Stimulated activated CD4-positive, alpha-beta T cell treated with anti-CD3 and anti-CD28 coated beads, Interleukin-2, amount 100 ng/mL, for 48 hours (primary cell): ENCODE data around the gene MSH6.

Experiments
- DNase-seq, 2 donors: peaks; one replicate each; pipeline ENCODE4 v3.0.0-alpha.2; 2020

MSH6 gene

DNA sequence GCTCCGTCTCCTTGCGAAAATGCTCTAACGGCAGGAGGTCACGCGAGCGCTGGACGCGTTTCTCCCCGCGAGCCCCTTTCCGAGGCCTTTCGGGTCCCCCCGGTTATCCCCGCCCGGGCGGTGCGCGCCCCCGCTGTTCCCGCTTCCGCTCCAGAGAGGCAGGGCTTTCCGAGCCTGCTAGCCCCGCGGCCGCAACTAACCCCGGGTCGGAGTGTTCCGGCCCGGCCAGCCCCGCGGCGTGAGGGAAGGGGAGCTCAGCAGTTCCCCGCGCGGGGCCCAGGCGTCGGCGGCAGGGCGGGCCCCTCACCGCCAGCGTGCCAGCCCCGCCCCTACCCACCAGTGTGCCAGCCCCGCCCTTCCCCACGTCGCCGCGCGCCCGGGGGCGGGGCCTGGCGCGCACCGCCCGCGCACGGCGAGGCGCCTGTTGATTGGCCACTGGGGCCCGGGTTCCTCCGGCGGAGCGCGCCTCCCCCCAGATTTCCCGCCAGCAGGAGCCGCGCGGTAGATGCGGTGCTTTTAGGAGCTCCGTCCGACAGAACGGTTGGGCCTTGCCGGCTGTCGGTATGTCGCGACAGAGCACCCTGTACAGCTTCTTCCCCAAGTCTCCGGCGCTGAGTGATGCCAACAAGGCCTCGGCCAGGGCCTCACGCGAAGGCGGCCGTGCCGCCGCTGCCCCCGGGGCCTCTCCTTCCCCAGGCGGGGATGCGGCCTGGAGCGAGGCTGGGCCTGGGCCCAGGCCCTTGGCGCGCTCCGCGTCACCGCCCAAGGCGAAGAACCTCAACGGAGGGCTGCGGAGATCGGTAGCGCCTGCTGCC, at the start of gene MSH6:
Gene MSH6 (plus strand): TSS at position 475 of the 815 bp plus-strand sequence. CDS start 89 bp downstream, at position 564.
- DNase-seq = peak; percentile 80 to 85

- no peak for DNase-seq
These were observed 47.6 kb upstream of the MSH6 start for GRCh38 chr2:47735136-47735869.

DNA sequence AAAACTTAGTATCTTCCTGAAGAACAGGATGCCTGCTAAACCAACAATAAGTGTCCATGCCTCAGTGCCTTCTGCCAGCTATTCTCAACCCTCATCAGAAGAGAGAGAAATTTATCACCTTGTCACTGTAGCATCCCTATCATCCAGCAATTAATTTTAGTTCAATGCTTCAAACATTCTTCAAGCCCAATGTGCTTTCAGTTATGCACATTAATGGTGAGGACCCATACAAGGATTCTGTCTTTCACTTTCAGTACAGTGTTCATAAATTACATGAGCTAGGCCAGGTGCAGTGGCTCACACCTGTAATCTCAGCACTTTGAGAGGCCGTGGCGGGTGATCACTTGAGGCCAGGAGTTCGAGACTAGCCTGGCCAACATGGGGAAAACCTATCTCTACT, 47.0 kb upstream of the MSH6 start:
- no peak for DNase-seq

DNA sequence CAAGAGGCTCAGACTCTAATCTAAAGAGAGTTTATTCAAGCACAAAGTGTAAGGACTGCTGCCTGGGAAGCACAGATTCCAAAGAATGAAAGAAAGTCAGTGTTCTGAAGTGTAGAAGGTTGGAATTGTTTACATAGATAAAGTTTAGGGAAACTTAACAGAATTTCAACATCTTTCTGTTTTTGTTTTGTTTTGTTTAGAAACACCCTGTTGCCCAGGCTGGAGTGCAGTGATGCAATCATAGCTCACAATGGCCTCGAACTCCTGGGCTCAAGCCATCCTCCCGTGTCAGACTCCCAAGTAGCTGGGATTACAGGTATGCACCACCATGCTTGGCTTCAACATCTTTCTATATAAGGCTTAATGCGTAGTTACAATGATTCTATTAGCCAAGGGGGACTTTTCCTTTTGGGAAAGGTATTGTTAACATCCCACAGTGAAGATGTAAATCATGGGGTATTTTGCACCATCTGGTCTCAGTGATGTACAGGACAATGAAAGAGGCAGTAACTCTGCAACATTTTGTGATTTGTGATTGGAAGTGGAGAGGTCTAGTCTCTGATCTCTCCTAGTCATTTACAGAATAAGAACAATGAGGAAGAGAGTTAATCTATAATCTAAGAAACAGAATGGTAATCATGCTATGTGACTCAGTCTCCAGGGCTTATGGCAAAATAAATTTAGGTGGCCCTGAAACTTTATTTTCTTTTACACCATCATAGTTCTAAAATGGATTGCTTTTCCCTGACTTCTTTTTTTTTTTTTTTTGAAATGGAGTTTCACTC, 45.6 kb upstream of the MSH6 start:
- no peak for DNase-seq

GRCh38 chr2:47738331-47738730, 44.6 kb upstream of the MSH6 start:
- DNase-seq = no peak

DNA sequence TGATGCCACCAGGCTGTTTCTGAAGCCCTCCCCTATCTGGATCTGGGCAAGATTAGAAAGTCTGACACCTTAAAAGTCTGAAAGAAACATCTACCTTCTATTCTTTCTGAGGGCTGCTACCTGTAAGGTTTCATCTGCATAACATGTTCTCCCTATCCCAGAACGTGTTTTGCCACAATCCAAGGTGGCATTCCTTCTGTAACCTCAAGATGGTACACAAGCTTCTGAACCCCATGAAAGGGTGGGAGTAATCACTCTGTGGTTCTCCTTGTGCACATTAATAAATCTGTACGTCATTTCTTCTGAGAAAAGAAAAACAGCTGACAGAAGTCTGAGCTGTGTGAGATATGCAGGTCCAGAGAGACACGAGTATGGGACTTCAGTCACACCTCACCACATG, 41.8 kb upstream of the MSH6 start:
- DNase-seq = no peak

DNA sequence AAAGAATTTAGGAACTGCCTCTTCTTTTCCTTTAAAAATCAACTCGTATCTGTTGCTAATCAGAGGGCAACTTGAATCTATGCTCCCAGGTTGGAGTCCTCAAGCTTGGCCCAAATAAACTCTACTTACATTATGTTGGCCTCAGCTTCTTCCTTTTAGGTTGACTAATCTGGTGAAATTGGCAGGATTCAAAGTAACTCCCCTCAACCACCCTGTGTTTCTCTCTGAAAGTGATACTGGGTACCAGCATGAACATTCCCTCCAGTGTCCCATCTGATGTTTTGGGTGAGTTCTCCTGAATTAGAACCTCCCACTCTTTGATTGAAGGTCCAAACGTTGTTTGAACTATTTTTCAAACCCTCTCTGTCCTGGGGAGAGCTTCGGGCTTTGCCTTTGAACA, 41.3 kb upstream of the MSH6 start:
- no peak for DNase-seq

DNA sequence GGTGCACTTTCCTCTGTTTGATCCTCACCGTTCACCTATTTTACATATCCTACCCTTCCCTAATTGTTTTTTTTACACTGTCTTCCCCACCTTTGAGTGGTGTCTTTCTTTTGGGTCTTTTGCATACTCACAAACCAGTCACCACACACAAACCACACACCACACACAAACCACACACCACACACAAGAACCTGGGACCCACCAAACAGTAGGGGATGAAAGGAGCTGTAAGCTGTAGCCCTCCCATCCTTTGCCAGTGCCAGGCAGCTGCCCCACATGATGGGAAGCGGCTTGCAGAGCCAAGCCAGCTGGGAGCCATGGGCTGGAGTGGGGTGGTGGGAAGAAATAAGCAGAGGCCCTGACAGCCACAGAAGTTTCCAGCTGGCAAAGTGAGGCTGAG, 38.9 kb upstream of the MSH6 start:
- DNase-seq = no peak

DNA sequence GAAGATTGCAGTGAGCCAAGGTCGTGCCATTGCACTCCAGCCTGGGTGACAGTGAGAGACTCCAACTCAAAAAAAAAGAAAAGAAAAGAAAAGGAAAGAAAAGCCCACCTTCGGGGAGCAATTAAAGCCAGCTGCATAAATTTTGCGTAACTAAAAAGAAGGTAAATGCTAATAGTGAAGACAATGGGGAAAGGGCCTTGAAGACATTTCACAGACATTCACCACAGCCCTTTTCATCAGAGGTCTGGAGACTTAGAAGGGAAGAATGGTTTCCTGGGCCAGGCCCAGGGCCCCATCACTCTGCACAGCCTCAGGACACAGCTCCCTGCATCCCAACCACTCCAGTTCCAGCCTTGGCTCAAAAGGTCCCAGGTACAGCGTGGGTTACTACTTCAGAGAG, 35.1 kb upstream of the MSH6 start:
- DNase-seq = no peak

DNA sequence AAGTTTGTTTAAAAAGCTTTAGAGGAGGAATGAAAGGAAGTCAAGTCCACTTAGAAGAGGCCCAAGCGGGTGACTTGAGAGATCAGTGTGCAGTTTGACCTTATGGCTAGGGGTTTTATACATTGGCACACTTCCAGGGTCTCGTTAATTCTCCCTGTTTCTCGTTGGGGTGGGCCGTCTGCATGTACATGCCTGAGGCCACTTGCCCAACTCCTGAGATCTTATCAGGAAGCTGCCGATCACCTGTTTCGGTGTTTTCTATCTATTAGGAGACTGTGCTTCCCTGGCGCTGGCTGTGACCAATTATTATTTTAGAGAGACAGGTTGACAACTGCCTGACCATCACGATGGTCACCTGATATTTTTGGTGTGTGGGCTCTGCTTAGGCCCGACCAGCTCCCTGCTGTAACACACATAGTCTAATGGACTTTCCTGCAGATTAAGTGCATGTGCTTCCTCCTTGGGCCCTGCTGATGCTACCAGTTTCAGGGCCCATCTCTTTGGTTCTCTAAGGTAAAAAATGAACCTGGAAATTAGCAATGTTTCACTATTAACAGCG, 31.0 kb upstream of the MSH6 start:
- DNase-seq = no peak

DNA sequence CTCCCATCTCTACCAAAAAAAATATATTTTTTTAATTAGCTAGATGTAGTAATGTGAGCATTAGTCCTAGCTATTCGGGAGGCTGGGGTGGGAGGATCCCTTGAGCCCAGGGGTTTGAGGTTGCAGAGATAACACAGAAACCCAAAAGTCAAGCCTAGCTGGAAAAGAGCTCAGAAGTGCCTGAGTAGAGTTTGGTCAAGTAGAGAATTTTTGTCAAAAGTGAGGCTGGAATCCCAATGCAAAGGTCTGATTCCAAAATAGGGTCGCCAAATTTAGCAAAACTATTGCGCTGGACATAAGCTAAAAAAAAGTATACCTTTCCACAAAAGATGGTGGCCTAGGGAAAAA, 15.5 kb upstream of the MSH6 start:
- DNase-seq = no peak

GRCh38 chr2:47767880-47768609, 14.9 kb upstream of the MSH6 start:
- DNase-seq = peak; percentile 74 to 78

GRCh38 chr2:47769318-47769717, 13.6 kb upstream of the MSH6 start:
- no peak for DNase-seq

GRCh38 chr2:47771211-47771610, 11.7 kb upstream of the MSH6 start:
- DNase-seq = no peak

GRCh38 chr2:47772343-47772742, 10.6 kb upstream of the MSH6 start:
- DNase-seq = no peak

DNA sequence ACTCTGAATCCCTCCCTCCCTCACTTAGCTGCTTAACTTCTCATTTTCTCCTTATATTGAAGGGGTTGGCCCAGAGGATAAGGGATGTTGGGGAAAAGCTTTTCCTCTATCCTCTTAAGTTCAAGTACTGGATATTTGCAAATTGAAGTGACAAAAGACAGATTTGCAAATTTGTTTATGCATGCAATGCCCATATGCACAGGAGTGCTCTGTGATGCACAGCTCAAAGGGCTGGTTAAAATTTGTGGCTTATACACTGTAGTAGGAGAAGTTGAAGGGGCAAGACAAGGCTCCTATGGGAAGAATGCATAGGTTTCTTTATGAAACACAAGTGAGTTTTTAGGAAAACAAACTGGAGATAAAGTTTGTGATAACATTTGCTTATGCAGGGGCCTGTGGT, 8.4 kb upstream of the MSH6 start:
- no peak for DNase-seq

- DNase-seq = no peak
These were observed 5.5 kb upstream of the MSH6 start for GRCh38 chr2:47777277-47777937.

GRCh38 chr2:47778698-47779425, 4.1 kb upstream of the MSH6 start:
- DNase-seq = no peak

- no peak for DNase-seq
These were observed 3.5 kb upstream of the MSH6 start for GRCh38 chr2:47779426-47779790.

DNA sequence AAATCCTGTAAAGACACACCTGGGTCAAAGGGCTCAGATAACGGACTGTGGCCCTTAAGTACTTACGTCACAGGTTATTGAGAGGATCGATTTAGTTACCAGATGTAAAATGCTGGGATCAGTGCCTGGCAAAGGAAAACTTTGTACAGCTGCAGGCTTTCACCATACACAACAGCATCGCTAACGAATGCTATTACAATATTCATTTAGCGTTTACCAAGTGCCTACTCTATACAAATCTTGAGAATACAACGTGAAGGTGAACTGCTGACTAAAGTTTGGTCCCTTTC, 619 bp upstream of the MSH6 start:
- DNase-seq = no peak

DNA sequence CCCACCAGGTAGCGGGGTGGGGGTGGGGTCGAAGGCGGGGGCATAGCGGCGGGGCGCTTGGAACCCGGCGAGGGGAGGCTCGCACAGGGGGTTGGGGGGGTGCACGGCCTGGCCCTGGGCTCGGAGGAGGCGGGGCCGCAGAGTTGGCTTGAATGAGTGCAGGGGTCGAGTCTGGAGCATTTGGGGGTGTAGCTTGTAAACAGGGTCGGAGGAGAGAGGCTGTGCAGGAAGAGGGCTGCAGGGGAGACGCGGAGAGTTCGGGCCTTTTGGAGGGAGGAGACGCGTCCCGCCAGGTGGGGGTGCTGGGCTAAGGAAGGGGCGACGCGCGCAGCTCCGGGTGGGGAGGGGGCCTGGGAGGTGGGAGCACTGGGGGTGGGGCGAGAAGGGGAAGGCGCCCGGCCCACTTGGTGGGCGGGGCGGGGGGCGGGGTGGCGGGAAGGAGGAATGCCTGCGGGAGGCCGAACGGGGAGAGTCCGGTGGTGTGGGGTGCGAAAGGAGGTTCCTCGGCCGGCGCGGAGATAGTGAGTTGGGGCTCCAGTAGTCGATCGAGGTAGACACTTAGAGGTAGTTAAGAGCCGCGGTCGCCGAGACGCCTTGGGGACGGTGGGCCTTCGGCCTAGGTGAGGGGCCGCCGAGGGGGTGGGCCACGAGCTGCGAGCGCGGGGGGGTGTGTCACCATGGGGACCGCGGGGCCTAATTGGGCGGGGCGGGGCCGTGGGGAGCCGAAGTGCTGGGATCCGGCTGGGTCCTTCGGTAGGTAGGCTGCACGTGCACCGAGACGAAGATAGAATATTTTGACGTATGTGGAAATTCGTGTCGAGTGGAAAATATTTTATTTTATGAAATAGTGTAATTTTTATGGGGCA, 774 bp downstream of the MSH6 start:
- DNase-seq = peak; percentile 48 to 58
